T-helper 1 cell treated with Interleukin-12 subunit alpha and Interleukin-12 subunit beta and Interleukin-4 antibody, amounts not matched to agents 30 μg/mL and 1 μg/mL, for 36 hours (primary cell): ENCODE data around the gene TTLL3.
"Not testable (repeated sequence)": the region's sequence is repeated elsewhere in the genome, so short reads cannot be mapped to it uniquely, and the experiment has no call there.

Experiments
- H3K27ac Mint-ChIP-seq: one replicate; pipeline ENCODE4 v1.8.0; 2021; ENCODE audit warnings: mild to moderate bottlenecking, mixed read lengths
- H3K27me3 Mint-ChIP-seq: one replicate; pipeline ENCODE4 v1.8.0; 2021; ENCODE audit warnings: low read depth, mixed read lengths
- H3K36me3 Mint-ChIP-seq: one replicate; pipeline ENCODE4 v1.8.0; 2021; ENCODE audit warnings: low read depth, mixed read lengths
- H3K4me1 Mint-ChIP-seq: one replicate; pipeline ENCODE4 v1.8.0; 2021; ENCODE audit warnings: low read depth, mixed read lengths
- H3K4me3 Mint-ChIP-seq: one replicate; pipeline ENCODE4 v1.8.0; 2021; ENCODE audit warnings: mild to moderate bottlenecking, moderate library complexity, mixed read lengths
- H3K9me3 Mint-ChIP-seq: one replicate; pipeline ENCODE4 v1.8.0; 2021; ENCODE audit warnings: mixed read lengths

Gene TTLL3

DNA sequence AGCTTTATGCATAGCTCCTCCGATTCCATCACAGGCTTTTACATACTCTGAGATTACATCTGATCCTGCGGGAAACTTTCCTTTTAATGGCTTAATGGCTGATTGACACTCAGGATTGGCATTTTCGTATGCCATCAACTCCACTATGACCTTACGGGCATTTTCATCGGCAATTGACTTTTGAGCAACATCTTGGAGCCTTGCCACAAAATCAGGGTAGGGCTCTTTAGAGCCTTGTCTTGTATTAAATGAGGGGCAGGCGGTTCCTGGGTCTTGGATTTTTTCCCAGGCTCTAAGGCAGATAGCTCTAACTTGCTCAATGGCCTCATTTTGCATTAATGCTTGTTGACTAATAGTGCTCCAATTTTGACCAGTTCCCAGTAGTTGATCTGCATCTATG is 41.9 kb downstream of the TTLL3 start:
- H3K9me3 Mint-ChIP-seq, H3K4me1 Mint-ChIP-seq, H3K36me3 Mint-ChIP-seq, H3K4me3 Mint-ChIP-seq, H3K27ac Mint-ChIP-seq: not testable (repeated sequence)
- peaks cover 35% of the 10 kb centered on the region for H3K27me3 Mint-ChIP-seq

GRCh38 chr3:9852528-9852927 is 42.5 kb downstream of the TTLL3 start:
- H3K9me3 Mint-ChIP-seq: no peaks in the 10 kb centered on the region
- no peaks in the 10 kb centered on the region for H3K36me3 Mint-ChIP-seq
- no peak overlapping the region for H3K27ac Mint-ChIP-seq
- H3K4me3 Mint-ChIP-seq: no peak overlapping the region
- H3K27me3 Mint-ChIP-seq: peaks cover 35% of the 10 kb centered on the region
- no peaks in the 10 kb centered on the region for H3K4me1 Mint-ChIP-seq

DNA sequence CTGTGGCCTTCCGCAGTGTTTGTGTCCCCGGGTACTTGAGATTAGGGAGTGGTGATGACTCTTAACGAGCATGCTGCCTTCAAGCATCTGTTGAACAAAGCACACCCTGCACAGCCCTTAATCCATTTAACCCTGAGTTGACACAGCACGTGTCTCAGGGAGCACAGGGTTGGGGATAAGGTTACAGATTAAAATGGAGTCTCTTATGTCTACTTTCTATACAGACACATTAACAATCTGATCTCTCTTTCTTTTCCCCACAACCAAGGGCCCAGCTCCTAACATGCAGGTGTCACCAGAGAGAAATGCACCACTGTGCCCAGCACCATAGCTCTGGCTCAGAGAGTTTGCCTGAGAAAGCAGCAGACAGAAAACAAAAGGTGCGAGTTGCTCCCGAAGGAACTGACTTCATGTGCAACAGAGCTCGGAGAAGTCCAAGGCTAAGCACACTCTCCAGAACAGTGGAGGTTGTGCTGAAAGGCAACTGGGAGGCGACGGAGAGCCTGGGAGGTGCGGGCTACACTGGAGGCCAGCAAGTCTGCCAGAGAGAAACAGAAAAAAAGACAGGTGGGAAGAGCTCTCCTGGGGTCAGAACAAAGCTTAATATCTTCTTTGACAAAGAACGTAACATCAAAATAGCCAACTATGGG is 44.4 kb downstream of the TTLL3 start:
- H3K9me3 Mint-ChIP-seq, H3K4me1 Mint-ChIP-seq, H3K36me3 Mint-ChIP-seq, H3K27ac Mint-ChIP-seq, H3K4me3 Mint-ChIP-seq: not testable (repeated sequence)
- peaks cover 35% of the 10 kb centered on the region for H3K27me3 Mint-ChIP-seq

- Mint-ChIP-seq H3K4me3 (no peak overlapping the region), H3K27me3 (peaks cover 34% of the 10 kb centered on the region), H3K9me3 (no peaks in the 10 kb centered on the region), H3K4me1 (no peaks in the 10 kb centered on the region), H3K36me3 (no peaks in the 10 kb centered on the region), H3K27ac (no peak overlapping the region)
Observed at GRCh38 chr3:9855594-9855993, 45.5 kb downstream of the TTLL3 start.

GRCh38 chr3:9859530-9860025 is 49.5 kb downstream of the TTLL3 start:
- Mint-ChIP-seq H3K27ac (no peak overlapping the region), H3K4me3 (no peak overlapping the region), H3K36me3 (no peaks in the 10 kb centered on the region), H3K9me3 (no peaks in the 10 kb centered on the region), H3K27me3 (peaks cover 13% of the 10 kb centered on the region), H3K4me1 (peaks cover 2% of the 10 kb centered on the region)

- no peaks in the 10 kb centered on the region for H3K9me3 Mint-ChIP-seq
- no peak overlapping the region for H3K4me3 Mint-ChIP-seq
- H3K27ac Mint-ChIP-seq: no peak overlapping the region
- peaks cover 9% of the 10 kb centered on the region for H3K27me3 Mint-ChIP-seq
- H3K4me1 Mint-ChIP-seq: peaks cover 2% of the 10 kb centered on the region
- H3K36me3 Mint-ChIP-seq: no peaks in the 10 kb centered on the region
Observed at GRCh38 chr3:9861201-9861600, 51.1 kb downstream of the TTLL3 start.

DNA sequence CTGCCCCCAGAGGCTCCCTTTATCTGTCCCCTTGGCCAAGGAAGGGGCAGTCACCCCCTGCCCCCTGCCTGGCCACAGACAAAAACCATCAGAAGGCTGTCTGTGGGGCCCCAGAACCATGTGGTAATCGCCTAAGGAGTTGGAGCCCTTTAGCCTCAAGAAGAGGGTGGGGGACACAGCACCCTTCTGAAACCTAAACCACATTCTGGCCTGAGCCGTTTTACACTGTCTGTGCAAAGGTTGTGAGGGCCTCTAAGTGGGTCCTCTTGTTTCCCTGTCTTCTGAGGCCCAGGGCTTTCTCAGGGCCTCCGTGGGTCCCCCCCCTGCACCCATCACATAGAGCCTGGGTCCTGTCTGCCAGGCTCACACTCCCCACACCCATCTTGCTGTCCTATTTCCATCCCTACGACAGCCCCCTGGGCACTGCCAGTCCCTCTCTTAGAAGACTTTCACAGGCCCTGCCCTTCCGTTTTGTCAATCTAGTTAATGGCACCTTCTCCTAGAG is 51.6 kb downstream of the TTLL3 start:
- H3K4me3 Mint-ChIP-seq: no peak overlapping the region
- H3K4me1 Mint-ChIP-seq: peaks cover 2% of the 10 kb centered on the region
- H3K9me3 Mint-ChIP-seq: no peaks in the 10 kb centered on the region
- H3K27me3 Mint-ChIP-seq: peaks cover 7% of the 10 kb centered on the region
- H3K36me3 Mint-ChIP-seq: no peaks in the 10 kb centered on the region
- H3K27ac Mint-ChIP-seq: no peak overlapping the region

- no peaks in the 10 kb centered on the region for H3K36me3 Mint-ChIP-seq
- H3K9me3 Mint-ChIP-seq: no peaks in the 10 kb centered on the region
- peaks cover 7% of the 10 kb centered on the region for H3K27me3 Mint-ChIP-seq
- no peak overlapping the region for H3K4me3 Mint-ChIP-seq
- peaks cover 2% of the 10 kb centered on the region for H3K4me1 Mint-ChIP-seq
- H3K27ac Mint-ChIP-seq: no peak overlapping the region
Observed at GRCh38 chr3:9862391-9863057, 52.5 kb downstream of the TTLL3 start.

DNA sequence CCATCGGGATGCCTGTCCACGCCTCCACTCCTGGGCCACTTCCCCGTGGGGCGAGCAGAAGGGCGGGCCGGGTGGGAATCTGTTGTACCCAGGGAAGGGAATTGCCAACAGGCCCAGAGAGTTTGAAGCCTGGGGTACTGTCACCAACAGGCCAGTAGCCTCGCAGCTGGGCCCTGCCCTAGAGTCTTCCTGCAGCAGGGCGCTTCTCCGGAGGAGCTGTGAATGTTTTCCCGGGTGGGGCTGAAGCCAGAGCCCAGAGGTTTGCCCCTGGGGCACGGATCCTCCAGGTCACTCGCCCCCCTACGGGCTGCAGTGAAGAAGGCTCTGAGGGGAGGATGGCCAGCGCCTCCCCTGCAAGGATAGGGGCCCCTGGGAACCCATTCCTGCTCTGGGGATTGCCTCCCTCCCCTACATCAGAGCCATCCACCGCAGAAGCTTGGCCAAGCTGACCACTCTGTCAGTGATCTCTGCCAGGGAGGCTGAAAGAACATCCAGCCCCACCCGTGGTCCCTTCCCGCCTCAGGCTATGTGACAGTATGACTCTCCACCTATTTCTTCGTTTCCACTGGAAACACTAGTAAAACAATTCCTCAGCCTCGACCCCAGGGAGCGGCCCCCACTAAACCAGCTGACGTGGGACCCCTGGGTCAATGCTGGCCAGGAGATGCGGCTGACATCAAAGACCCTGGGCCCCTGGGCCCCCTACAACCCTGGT is 53.2 kb downstream of the TTLL3 start:
- Mint-ChIP-seq H3K27ac (no peak overlapping the region), H3K36me3 (no peaks in the 10 kb centered on the region), H3K4me1 (peaks cover 2% of the 10 kb centered on the region), H3K4me3 (no peak overlapping the region), H3K9me3 (no peaks in the 10 kb centered on the region), H3K27me3 (peaks cover 7% of the 10 kb centered on the region)

- Mint-ChIP-seq H3K9me3 (no peaks in the 10 kb centered on the region), H3K27ac (no peak overlapping the region), H3K27me3 (peaks cover 13% of the 10 kb centered on the region), H3K4me3 (no peak overlapping the region), H3K36me3 (no peaks in the 10 kb centered on the region), H3K4me1 (peaks cover 2% of the 10 kb centered on the region)
Observed at GRCh38 chr3:9864200-9864927, 54.3 kb downstream of the TTLL3 start.

DNA sequence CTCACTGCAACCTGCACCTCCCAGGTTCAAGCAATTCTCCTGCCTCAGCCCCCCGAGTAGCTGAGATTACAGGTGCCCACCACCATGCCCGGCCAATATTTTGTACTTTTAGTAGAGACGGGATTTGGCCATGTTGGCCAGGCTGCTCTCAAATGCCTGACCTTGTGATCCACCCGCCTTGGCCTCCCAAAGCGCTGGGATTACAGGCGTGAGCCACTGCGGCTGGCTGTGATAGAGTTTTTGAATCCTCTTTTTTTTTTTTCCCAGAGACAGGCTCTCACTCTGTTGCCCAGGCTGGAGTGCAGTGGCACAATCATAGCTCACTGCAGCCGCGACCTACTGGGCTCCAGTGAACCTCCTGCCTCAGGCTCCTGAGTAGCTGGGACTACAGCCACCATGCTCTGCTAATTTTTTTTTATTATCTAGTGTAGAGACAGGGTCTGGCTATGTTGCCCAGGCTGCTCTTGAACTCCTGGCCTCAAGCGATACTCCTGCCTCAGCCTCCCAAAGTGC is 55.1 kb downstream of the TTLL3 start:
- not testable (repeated sequence) for H3K36me3 Mint-ChIP-seq, H3K9me3 Mint-ChIP-seq, H3K4me1 Mint-ChIP-seq, H3K4me3 Mint-ChIP-seq, H3K27ac Mint-ChIP-seq
- H3K27me3 Mint-ChIP-seq: peaks cover 13% of the 10 kb centered on the region

DNA sequence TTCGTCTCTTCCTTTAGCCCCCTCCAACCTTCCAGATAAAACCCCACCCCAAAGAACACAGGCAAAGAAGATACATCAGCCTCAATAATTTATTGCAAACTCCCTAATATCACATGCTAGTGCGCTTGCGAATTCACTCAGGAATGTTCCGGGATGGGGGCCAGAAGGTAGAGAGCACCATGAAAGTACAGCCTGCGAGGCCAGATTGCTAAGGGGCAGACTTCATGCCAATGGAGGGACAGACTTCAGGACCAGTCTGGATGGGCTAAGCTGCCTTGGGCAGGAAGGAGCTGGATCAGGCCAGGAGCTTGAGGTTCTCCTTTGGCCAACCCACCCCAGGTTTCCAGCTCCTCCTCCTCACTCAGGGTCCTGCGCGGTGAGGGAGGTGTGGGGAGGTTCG is 56.6 kb downstream of the TTLL3 start:
- peaks cover 13% of the 10 kb centered on the region for H3K27me3 Mint-ChIP-seq
- H3K4me1 Mint-ChIP-seq: peaks cover 2% of the 10 kb centered on the region
- no peaks in the 10 kb centered on the region for H3K9me3 Mint-ChIP-seq
- no peak overlapping the region for H3K4me3 Mint-ChIP-seq
- no peaks in the 10 kb centered on the region for H3K36me3 Mint-ChIP-seq
- H3K27ac Mint-ChIP-seq: no peak overlapping the region

- no peak overlapping the region for H3K27ac Mint-ChIP-seq
- no peaks in the 10 kb centered on the region for H3K9me3 Mint-ChIP-seq
- H3K27me3 Mint-ChIP-seq: peaks cover 8% of the 10 kb centered on the region
- peaks cover 2% of the 10 kb centered on the region for H3K4me1 Mint-ChIP-seq
- H3K4me3 Mint-ChIP-seq: no peak overlapping the region
- no peaks in the 10 kb centered on the region for H3K36me3 Mint-ChIP-seq
Observed at GRCh38 chr3:9867106-9867505, 57.0 kb downstream of the TTLL3 start.

- Mint-ChIP-seq H3K9me3 (no peaks in the 10 kb centered on the region), H3K27me3 (peaks cover 5% of the 10 kb centered on the region), H3K36me3 (no peaks in the 10 kb centered on the region), H3K4me1 (no peaks in the 10 kb centered on the region), H3K4me3 (no peak overlapping the region), H3K27ac (no peak overlapping the region)
Observed at GRCh38 chr3:9869955-9870354, 59.9 kb downstream of the TTLL3 start.
